ENCODE results near the gene PTPRG. TPM values are rescaled to one million over a fixed set of nuclear protein-coding genes. Genes with fewer than 3 reads are reported as not detected.

PTPRG gene
- total RNA-seq, 1 experiment from 2014 or later: 0.74 TPM

GRCh38 chr3:61997101-61997500 lies 435.7 kb downstream of the PTPRG start:
- no peak for ATAC-seq
- POLR2A ChIA-PET: no interaction called here
- intact Hi-C loops (cut with micrococcal nuclease; ENCODE audit: unreplicated experiment) (no loop called here), in situ Hi-C loops (cut with HindIII; ENCODE audit: low pct_unique_long_range_greater_than_20kb, low sequenced_read_pairs) (no loop called here)
- H3K4me3 ChIP-seq (ENCODE audit: low read depth in 2 of 2, low read length in 2 of 2): no peak overlapping the region
- H3K4me1 ChIP-seq (ENCODE audit: control insufficient read depth, insufficient read depth, low read length): no peaks in the 10 kb centered on the region
- H3K27me3 ChIP-seq (ENCODE audit: control insufficient read depth, insufficient read depth, low read length): no peaks in the 10 kb centered on the region
- DNase-seq (ENCODE audit: low read depth, low spot score): no peak
- no TSS peak for BruUV-seq (replicated peaks)
- no peak overlapping the region for H3K27ac ChIP-seq (ENCODE audit: low read length)
- no peaks in the 10 kb centered on the region for H3K9me3 ChIP-seq (ENCODE audit: control insufficient read depth, insufficient read depth, low read depth, low read length)
- no peaks in the 10 kb centered on the region for H3K36me3 ChIP-seq (ENCODE audit: control insufficient read depth, insufficient read depth, low read length)
- no peak for TF ChIP-seq POLR2AphosphoS5 (IDR thresholded peaks at IDR 0.05; ENCODE audit: low read depth, low read length)
- no peak for TF ChIP-seq CTCF (IDR thresholded peaks at IDR 0.05)
- TF ChIP-seq TCF7L2 (IDR thresholded peaks at IDR 0.05; ENCODE audit: low read depth, low read length): no peak
- TF ChIP-seq REST (IDR thresholded peaks at IDR 0.05; ENCODE audit: insufficient read depth in 1 of 2, low read depth in 2 of 2, low read length in 1 of 2): no peak
- CTCF ChIA-PET: no interaction called here

GRCh38 chr3:62003835-62004234 lies 442.5 kb downstream of the PTPRG start:
- Histone ChIP-seq H3K27me3 (ENCODE audit: control insufficient read depth, insufficient read depth, low read length) (no peaks in the 10 kb centered on the region), H3K27ac (ENCODE audit: low read length) (no peak overlapping the region), H3K4me3 (ENCODE audit: low read depth in 2 of 2, low read length in 2 of 2) (no peak overlapping the region), H3K9me3 (ENCODE audit: control insufficient read depth, insufficient read depth, low read depth, low read length) (no peaks in the 10 kb centered on the region), H3K4me1 (ENCODE audit: control insufficient read depth, insufficient read depth, low read length) (no peaks in the 10 kb centered on the region), H3K36me3 (ENCODE audit: control insufficient read depth, insufficient read depth, low read length) (no peaks in the 10 kb centered on the region)
- ATAC-seq (no peak), DNase-seq (ENCODE audit: low read depth, low spot score) (no peak)
- in situ Hi-C loops (cut with HindIII; ENCODE audit: low pct_unique_long_range_greater_than_20kb, low sequenced_read_pairs) (no loop called here), intact Hi-C loops (cut with micrococcal nuclease; ENCODE audit: unreplicated experiment) (no loop called here)
- BruUV-seq (replicated peaks): no TSS peak
- no peak for TF ChIP-seq CTCF (IDR thresholded peaks at IDR 0.05)
- no peak for TF ChIP-seq SIN3A (IDR thresholded peaks at IDR 0.05; ENCODE audit: borderline replicate concordance, insufficient read depth, low read depth, low read length)
- TF ChIP-seq TCF7L2 (IDR thresholded peaks at IDR 0.05; ENCODE audit: low read depth, low read length): no peak
- no peak for TF ChIP-seq POLR2AphosphoS5 (IDR thresholded peaks at IDR 0.05; ENCODE audit: low read depth, low read length)
- no peak for TF ChIP-seq REST (IDR thresholded peaks at IDR 0.05; ENCODE audit: insufficient read depth in 1 of 2, low read depth in 2 of 2, low read length in 1 of 2)
- POLR2A ChIA-PET: no interaction called here
- CTCF ChIA-PET: no interaction called here

All from Panc1 (cell line).